Endodermal cell (in vitro differentiated cells): ENCODE measurements around the gene ANKRD52. TPM values are rescaled to one million over a fixed set of nuclear protein-coding genes. Genes with fewer than 3 reads are reported as not detected.

Experiments used
- DNase-seq: peaks from one replicate; pipeline ENCODE4 v3.0.0-alpha.2; 2017
- H3K27ac ChIP-seq: 2 replicates; pipeline ENCODE4 v1.5.1; 2013; ENCODE audit warnings: mild to moderate bottlenecking, low read depth, low read length, moderate library complexity
- H3K27me3 ChIP-seq: 2 replicates; pipeline ENCODE4 v1.6.1; 2013; ENCODE audit warnings: mild to moderate bottlenecking, low read length, moderate library complexity; ENCODE audit not compliant: insufficient read depth, control insufficient read depth, poor library complexity, severe bottlenecking
- H3K36me3 ChIP-seq: 2 replicates; pipeline ENCODE4 v1.7.0; 2013; ENCODE audit warnings: mild to moderate bottlenecking, low read length, moderate library complexity; ENCODE audit not compliant: control insufficient read depth, insufficient read depth
- H3K4me1 ChIP-seq: one replicate; pipeline ENCODE4 v1.7.0; 2013; ENCODE audit warnings: low read length; ENCODE audit not compliant: control insufficient read depth, insufficient read depth
- H3K4me3 ChIP-seq: 2 replicates; pipeline ENCODE4 v1.5.1; 2013; ENCODE audit warnings: mild to moderate bottlenecking, low read length, moderate library complexity
- H3K9ac ChIP-seq: 2 replicates; pipeline ENCODE4 v1.6.1; 2013; ENCODE audit warnings: mild to moderate bottlenecking, low read length, moderate library complexity; ENCODE audit not compliant: poor library complexity, severe bottlenecking; ENCODE audit errors: extremely low read depth
- H3K9me3 ChIP-seq: 2 replicates; pipeline ENCODE4 v1.6.1; 2013; ENCODE audit warnings: mild to moderate bottlenecking, low read length, moderate library complexity; ENCODE audit not compliant: control insufficient read depth
- H3K27ac Mint-ChIP-seq: 2 replicates; pipeline ENCODE4 v1.8.0; 2020; ENCODE audit warnings: mixed read lengths
- H3K27me3 Mint-ChIP-seq: 2 replicates; pipeline ENCODE4 v1.8.0; 2021; ENCODE audit warnings: mild to moderate bottlenecking, mixed read lengths; ENCODE audit not compliant: insufficient read depth
- H3K36me3 Mint-ChIP-seq: 2 replicates; pipeline ENCODE4 v1.8.0; 2020; ENCODE audit warnings: low read depth, mixed read lengths
- H3K4me1 Mint-ChIP-seq: 2 replicates; pipeline ENCODE4 v1.8.0; 2020; ENCODE audit warnings: mixed read lengths
- H3K4me3 Mint-ChIP-seq: 2 replicates; pipeline ENCODE4 v1.8.0; 2020; ENCODE audit warnings: mild to moderate bottlenecking, moderate library complexity, mixed read lengths
- H3K9me3 Mint-ChIP-seq: 2 replicates; pipeline ENCODE4 v1.8.0; 2020; ENCODE audit warnings: mild to moderate bottlenecking, mixed read lengths
- WGBS, 2 experiments: methylation state at CpG; one replicate each; pipeline versions ENCODE4 v1.1.5 to v1.1.7; 2013; ENCODE audit warnings: missing lambda C conversion rate in 2 of 2, mixed read lengths in 1 of 2; ENCODE audit not compliant: insufficient coverage in 1 of 2, insufficient read length in 1 of 2; 5-methylcytosine and 5-hydroxymethylcytosine counted together
- total RNA-seq, 2 donors: library from RNA; stranded (reverse); fragmentation: NEBNext Ultra II Directional in 1 of 2; extraction: Animal tissue kit (Norgen Biotek cat#: 25700) in 1 of 2; gene quantifications; 2 replicates in 1 of 2; 3 replicates in 1 of 2; pipeline ENCODE4 v1.2.1, GENCODE V29; 2021
- TF ChIP-seq, protein P1 (sequence below): fragments of 200-600 bp; sonication (generic); conservative IDR thresholded peaks from 2 replicates; pipeline ENCODE4 v1.5.0; 2021; ENCODE audit warnings: antibody characterized with exemption, mild to moderate bottlenecking

Gene ANKRD52
- total RNA-seq, 2 donors from 2014 or later, result 39.3 to 54.9 TPM

DNA sequence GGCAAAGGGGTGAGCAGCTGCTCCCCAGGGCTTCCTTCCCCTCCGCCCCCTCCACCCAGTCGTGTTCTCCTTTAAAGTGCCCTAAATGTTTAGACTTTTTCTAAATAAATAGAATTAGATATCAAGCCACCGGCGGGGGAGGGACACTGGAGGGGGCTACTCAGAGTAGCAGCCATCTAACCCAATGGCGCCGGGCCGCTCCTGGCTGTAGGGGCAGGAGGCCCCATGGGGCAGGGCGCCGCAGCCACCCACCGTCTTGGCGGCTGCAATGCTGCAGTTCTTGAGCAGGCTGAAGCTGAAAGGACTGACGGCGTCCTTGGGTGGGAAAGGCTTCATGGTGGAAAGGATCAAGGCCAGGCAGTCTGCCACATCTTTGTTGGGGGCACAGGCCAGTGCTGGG lies 15.2 kb downstream of the ANKRD52 start:
- peaks cover 69% of the 10 kb centered on the region for H3K36me3 Mint-ChIP-seq
- no peaks in the 10 kb centered on the region for H3K9me3 ChIP-seq
- no peak for DNase-seq
- no peaks in the 10 kb centered on the region for H3K27me3 ChIP-seq
- no peaks in the 10 kb centered on the region for H3K4me1 Mint-ChIP-seq
- H3K27ac ChIP-seq, result no peak overlapping the region
- no peak overlapping the region for H3K9ac ChIP-seq
- H3K36me3 ChIP-seq, result peaks cover 70% of the 10 kb centered on the region
- no peak overlapping the region for H3K4me3 ChIP-seq
- H3K9me3 Mint-ChIP-seq, result no peaks in the 10 kb centered on the region
- no peaks in the 10 kb centered on the region for H3K27me3 Mint-ChIP-seq
- no peaks in the 10 kb centered on the region for H3K4me1 ChIP-seq
- no peak overlapping the region for H3K4me3 Mint-ChIP-seq
- TF ChIP-seq, protein P1, sequence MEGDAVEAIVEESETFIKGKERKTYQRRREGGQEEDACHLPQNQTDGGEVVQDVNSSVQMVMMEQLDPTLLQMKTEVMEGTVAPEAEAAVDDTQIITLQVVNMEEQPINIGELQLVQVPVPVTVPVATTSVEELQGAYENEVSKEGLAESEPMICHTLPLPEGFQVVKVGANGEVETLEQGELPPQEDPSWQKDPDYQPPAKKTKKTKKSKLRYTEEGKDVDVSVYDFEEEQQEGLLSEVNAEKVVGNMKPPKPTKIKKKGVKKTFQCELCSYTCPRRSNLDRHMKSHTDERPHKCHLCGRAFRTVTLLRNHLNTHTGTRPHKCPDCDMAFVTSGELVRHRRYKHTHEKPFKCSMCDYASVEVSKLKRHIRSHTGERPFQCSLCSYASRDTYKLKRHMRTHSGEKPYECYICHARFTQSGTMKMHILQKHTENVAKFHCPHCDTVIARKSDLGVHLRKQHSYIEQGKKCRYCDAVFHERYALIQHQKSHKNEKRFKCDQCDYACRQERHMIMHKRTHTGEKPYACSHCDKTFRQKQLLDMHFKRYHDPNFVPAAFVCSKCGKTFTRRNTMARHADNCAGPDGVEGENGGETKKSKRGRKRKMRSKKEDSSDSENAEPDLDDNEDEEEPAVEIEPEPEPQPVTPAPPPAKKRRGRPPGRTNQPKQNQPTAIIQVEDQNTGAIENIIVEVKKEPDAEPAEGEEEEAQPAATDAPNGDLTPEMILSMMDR, result no peak
- 96 to 97% methylated on average over 5 to 11 of the region's 13 CpGs for WGBS, 2 experiments
- H3K27ac Mint-ChIP-seq, result no peak overlapping the region

DNA sequence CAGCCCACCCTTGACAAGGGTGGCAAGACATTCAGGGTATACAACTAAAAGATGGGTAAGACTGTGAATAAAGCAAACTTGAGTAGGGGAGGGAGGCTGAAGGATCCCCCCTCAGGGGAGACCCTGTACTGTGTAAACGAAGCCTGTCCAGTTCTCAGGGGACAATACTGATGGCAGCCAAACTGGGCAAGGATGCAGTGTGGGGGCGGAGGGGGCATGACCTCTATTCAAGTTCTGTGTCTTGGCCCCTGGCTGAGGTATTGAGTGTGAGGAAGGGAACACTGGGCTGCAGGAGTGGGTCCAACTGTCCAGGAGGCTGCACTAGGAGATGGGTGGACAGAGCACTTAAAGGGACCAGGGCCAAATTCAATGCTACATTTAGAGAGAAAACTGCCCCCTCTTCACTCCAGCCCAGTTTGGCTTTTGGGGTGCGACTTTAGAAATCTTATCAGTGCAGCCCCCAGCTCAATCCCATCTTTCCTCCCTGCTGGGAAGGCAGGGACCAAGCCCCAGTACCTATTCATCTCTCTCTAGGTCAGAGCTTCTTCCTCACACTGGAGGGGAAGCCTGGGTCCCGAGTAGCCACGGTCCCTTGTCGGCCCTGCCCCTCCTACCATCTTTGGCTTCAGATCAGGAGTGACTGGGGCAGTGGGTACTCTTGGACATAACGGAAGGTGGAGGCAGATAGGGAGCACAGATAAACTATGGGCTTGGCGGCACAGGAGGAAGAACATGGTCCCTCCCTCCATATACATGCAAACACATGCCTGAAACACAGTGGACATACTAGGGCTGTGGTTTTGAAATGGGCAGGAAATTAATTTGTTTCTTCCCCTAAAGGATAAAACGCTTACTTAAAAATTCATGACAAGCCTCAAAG lies 16.5 kb downstream of the ANKRD52 start:
- H3K27ac Mint-ChIP-seq, result no peak overlapping the region

DNA sequence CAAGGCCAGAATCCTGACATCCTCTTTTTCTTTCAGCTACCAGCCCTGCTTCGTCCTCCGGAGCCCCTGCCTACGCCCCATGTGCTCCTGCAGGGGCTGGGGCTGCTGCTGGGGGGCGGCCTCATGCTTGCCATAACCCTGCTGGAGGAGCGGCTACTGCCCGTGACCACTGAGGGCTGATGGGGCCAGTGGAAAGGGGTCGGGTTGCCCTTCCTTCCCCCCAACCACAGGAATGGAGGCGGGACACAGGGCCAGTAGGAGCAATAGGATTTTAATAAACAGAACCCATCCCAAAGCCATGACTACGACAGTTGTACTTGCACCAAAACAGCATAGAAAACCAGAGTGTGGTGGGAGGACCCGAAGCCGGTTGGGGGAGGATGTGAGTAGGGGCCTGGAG lies 20.6 kb downstream of the ANKRD52 start:
- peak; percentile 65 for DNase-seq
- no peaks in the 10 kb centered on the region for H3K4me1 Mint-ChIP-seq

More for the DNA sequence above, 16.5 kb downstream of the ANKRD52 start:
- H3K27ac ChIP-seq, result no peak overlapping the region
- peaks cover 60% of the 10 kb centered on the region for H3K36me3 ChIP-seq
- H3K36me3 Mint-ChIP-seq, result peaks cover 62% of the 10 kb centered on the region
- TF ChIP-seq, protein P1, result no peak
- H3K4me3 Mint-ChIP-seq, result no peak overlapping the region
- H3K9me3 ChIP-seq, result no peaks in the 10 kb centered on the region
- 88 to 98% methylated on average over 5 to 9 of the region's 9 CpGs for WGBS, 2 experiments
- no peak overlapping the region for H3K9ac ChIP-seq
- no peaks in the 10 kb centered on the region for H3K9me3 Mint-ChIP-seq
- no peaks in the 10 kb centered on the region for H3K4me1 Mint-ChIP-seq
- H3K4me1 ChIP-seq, result no peaks in the 10 kb centered on the region
- DNase-seq, result no peak
- H3K4me3 ChIP-seq, result no peak overlapping the region
- no peaks in the 10 kb centered on the region for H3K27me3 ChIP-seq
- no peaks in the 10 kb centered on the region for H3K27me3 Mint-ChIP-seq

More for the DNA sequence above, 20.6 kb downstream of the ANKRD52 start:
- H3K9me3 Mint-ChIP-seq, result no peaks in the 10 kb centered on the region
- Histone ChIP-seq H3K27ac (no peak overlapping the region), H3K9me3 (no peaks in the 10 kb centered on the region), H3K4me1 (no peaks in the 10 kb centered on the region), H3K4me3 (no peak overlapping the region), H3K36me3 (peaks cover 25% of the 10 kb centered on the region), H3K9ac (no peak overlapping the region), H3K27me3 (no peaks in the 10 kb centered on the region)
- TF ChIP-seq, protein P1, result no peak
- peaks cover 34% of the 10 kb centered on the region for H3K36me3 Mint-ChIP-seq
- 88 to 94% methylated on average over 5 to 11 of the region's 11 CpGs for WGBS, 2 experiments
- no peak overlapping the region for H3K27ac Mint-ChIP-seq
- peaks cover 8% of the 10 kb centered on the region for H3K27me3 Mint-ChIP-seq
- no peak overlapping the region for H3K4me3 Mint-ChIP-seq
